ENCODE results near the gene AATF.

Gene AATF

DNA sequence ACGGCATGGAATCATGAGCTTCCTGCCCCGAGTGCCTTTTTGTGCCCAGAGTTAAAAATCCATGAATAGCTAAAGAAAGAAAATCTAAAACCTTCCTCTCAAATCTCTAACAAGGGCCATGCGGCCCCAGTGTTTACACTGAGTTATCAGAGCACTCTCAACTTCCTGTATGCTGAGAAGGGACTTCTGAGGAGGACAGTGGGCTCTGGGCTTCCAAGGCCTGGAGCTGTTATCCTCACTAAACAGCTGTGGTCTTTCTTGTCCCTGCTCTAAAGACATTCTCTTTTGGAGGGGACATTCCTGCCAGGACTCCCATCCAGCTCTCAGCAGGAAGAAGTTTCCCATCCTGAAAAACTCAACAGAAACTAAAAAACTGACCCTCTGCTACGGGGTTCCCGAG, 135.6 kb downstream of the AATF start:
- DNase-seq: no peak

GRCh38 chr17:37086334-37086733, 137.6 kb downstream of the AATF start:
- DNase-seq: no peak

GRCh38 chr17:37086948-37087347, 138.2 kb downstream of the AATF start:
- DNase-seq: no peak

GRCh38 chr17:37087683-37088082, 138.9 kb downstream of the AATF start:
- no peak for DNase-seq

GRCh38 chr17:37088459-37088858, 139.7 kb downstream of the AATF start:
- peak; percentile 80 for DNase-seq

DNA sequence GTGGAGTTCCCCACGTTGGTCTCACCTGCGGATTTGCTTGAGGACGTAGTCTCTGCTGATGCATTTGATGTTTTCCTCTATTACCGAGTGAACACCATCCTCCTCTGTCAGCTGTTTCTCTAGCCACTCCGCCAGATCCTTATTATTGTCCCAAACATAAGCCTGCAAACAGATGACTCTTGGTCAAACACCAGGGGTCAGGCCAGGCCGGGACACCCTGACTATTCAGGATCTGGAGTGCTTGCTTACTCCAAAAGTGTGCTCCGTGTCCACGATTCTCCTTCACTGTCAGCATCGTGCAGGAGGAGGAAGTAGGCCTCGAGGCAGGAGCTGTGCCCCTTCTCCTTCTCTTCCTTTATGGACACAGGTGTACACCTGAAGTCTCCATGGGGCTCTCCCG, 140.2 kb downstream of the AATF start:
- no peak for DNase-seq

DNA sequence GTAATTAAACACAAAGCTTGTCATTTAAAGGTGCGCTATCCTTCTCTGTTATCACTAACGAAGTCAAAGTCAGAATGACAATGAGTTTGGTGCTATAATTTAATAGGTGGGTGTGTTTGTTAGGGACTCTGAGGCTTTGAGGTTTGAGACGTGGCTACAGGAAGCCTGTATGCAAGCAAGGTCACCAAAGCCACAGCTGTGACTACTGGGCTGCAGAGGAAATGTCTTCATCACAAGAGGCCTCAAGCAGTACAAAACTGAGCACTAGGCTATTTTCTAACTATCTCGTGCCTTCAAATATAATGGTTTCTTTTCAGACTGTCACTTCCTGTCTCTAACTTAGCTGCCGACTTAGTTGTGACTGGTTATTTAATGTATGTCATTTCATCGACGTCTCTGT, 141.2 kb downstream of the AATF start:
- peak; percentile 57 for DNase-seq

DNA sequence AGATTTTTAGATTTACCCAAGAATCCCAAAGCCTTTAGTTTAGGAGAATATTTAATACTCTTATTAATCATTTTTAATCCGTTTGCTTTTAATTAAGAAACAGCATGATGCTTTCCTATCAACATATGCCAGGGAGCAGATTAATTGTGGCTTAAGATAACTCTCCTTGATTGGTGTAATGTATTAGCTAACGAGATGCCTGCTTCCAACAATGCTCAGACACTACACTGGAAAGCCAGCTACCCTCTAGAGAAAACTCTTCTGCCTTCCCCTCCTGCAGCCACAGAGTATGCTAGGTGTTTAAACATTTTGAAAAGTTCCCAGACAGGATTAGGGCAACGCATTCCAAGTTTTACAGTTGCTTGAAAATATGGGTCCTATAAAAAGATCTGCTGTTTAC, 142.2 kb downstream of the AATF start:
- no peak for DNase-seq

DNA sequence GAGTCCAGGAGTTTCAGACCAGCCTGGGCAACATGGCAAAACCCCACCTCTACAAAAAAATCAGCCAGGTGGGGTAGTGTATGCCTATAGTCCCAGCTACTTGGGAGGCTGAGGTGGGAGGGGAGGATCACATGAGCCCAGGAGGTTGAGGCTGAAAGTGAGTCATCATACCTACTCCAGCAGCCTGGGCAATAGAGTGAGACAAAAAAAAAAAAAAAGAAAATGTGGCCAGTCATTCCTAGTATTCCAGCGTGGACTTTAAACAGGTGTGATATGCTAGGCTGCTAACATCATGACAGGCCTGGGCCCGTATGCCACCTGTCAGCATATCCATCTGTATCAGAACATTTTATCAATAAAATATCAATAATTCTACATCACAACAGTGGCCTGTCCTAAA, 143.3 kb downstream of the AATF start:
- DNase-seq: no peak

- no peak for DNase-seq
Observed at GRCh38 chr17:37092701-37093100, 143.9 kb downstream of the AATF start.

- no peak for DNase-seq
Observed at GRCh38 chr17:37094391-37094790, 145.6 kb downstream of the AATF start.

DNA sequence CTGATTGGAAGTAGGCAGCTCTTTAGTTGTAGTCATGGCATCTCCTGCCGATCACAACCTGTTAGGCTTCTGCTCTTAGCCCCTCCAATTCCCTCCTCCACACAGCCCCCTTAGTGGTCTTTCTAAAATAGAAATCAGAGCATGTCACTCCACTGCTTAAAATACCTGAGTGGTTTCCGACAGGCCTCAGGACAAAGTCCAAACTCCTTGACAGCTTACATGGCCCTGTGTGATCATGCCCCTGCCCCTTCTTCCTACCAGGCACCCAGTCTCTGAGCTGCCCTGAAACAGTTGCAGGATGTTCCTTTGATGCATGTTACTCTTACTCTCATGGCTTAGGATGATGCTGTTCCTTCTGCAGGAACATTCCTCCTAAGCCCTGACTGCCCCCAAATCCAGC, 147.3 kb downstream of the AATF start:
- DNase-seq: no peak

- DNase-seq: no peak
Observed at GRCh38 chr17:37097154-37097553, 148.4 kb downstream of the AATF start.

GRCh38 chr17:37098152-37098551, 149.4 kb downstream of the AATF start:
- no peak for DNase-seq

DNA sequence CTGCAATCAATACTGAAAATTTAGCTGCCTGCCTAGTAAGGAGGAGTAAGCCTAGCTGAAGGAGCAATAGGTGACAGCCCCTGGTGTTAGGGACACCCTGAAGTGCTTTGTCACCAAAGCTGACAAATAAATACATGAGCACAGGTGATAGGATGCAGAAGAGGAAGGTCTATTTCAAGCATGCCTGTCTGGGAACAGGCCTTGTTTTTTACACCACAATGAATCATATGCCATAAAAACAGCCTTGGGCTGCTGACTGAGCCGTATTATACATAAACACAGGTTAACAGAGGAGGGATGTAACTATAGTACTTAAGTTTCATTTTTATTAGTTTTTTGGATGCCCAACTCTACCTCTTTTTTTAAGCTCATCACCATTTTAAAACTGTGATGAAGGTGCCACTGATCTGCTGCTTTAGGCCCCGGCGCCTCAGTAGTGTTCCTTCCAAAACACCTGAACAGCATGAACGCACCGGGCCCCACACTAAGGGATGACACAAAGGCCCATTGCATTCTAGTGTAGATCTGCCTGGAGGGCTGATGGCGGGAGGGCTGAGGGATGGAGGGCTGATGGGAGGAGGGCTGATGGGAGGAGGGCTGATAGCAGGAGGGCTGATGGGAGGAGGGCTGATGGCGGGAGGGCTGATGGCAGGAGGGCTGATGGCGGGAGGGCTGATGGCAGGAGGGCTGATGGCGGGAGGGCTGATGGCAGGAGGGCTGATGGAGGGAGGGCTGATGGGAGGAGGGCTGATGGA, 150.3 kb downstream of the AATF start:
- DNase-seq: no peak

DNA sequence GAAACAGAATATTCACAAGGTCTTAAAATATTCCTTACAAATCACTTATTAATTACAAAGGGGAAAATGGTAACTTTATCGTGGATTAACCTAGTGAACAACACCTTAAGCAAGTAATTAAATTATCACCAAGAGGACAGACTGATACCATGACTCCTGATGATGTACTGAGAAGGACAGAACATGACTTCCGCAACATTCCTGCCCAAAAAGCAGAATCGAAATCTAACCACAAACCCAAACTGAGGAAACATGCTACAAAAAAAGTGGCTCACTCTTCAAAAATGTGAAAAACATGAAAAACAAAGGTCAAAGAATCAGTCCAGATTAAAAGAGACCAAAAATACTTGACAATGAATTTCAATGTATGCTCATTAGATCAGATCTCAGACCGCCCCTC, 151.5 kb downstream of the AATF start:
- no peak for DNase-seq

DNA sequence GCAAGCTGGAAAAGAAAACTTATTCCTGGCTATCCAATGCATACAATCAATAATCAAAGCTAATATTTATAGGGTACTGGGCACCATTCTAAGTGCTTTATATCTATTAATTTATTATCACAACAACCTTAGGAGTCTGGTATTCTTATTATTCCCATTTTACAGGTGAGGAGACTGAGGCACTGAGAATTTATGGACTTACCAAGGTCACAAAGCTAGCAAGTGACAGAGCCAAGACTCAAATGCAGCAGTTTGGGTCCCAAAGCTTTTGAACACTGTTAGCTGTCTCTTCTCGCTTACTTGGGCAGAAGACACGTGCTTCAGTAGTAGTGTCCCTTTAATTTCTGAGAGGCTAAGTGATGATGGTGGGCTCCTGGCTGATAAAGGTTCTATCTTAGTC, 152.6 kb downstream of the AATF start:
- DNase-seq: no peak

DNA sequence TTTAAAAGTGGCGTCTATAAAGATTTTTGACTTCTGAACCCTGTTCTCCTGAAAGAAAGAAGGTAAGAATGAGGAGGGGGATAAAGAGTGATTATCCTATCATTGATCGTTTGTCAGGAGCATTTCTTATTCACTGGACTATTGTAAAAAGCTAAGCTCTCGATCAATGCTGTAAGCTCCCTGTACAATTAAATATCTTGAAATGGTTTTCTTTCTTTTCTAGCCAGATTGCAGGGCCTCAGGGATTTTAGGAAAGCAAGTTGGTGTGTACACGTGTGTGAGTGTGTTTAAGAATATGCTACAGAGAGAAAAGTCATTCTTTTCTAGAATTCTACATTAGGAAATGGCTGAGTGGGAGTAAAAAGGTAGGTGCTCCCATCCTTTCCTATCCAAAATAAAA, 154.5 kb downstream of the AATF start:
- DNase-seq: no peak

- DNase-seq: no peak
Observed at GRCh38 chr17:37106049-37106448, 157.3 kb downstream of the AATF start.
